BE2C (cell line): Measurements from ENCODE around the gene HECA.
A peak's percentile ranks its signal among the peaks of the same experiment; 100 is the strongest.

Experiments used
- DNase-seq: peaks from one replicate; pipeline ENCODE4 v3.0.0-alpha.2; 2020
- H3K27me3 ChIP-seq: fragments of 250-450 bp; sonication (Bioruptor Pico); 2 replicates; pipeline ENCODE4 v1.5.1; 2020; ENCODE audit warnings: mild to moderate bottlenecking
- H3K36me3 ChIP-seq: fragments of 250-450 bp; sonication (Bioruptor Pico); 2 replicates; pipeline ENCODE4 v1.5.1; 2020; ENCODE audit warnings: mild to moderate bottlenecking
- H3K4me1 ChIP-seq: fragments of 250-450 bp; sonication (Bioruptor Pico); 2 replicates; pipeline ENCODE4 v1.5.1; 2020
- H3K4me3 ChIP-seq: 2 replicates; pipeline ENCODE4 v1.5.1; 2011; ENCODE audit warnings: low read depth, low read length
- H3K9me3 ChIP-seq: fragments of 250-450 bp; sonication (Bioruptor Pico); 2 replicates; pipeline ENCODE4 v1.5.1; 2020
- TF ChIP-seq, protein P1 (sequence below): IDR thresholded peaks from 2 replicates; pipeline ENCODE4 v1.5.1; 2012; ENCODE audit warnings: mild to moderate bottlenecking, low read depth, low read length

HECA gene

GRCh38 chr6:139109558-139109957, 25.3 kb upstream of the HECA start:
- Histone ChIP-seq H3K36me3 (no peaks in the 10 kb centered on the region), H3K4me1 (no peaks in the 10 kb centered on the region), H3K4me3 (no peak overlapping the region), H3K9me3 (no peaks in the 10 kb centered on the region), H3K27me3 (no peaks in the 10 kb centered on the region)
- TF ChIP-seq, protein P1, sequence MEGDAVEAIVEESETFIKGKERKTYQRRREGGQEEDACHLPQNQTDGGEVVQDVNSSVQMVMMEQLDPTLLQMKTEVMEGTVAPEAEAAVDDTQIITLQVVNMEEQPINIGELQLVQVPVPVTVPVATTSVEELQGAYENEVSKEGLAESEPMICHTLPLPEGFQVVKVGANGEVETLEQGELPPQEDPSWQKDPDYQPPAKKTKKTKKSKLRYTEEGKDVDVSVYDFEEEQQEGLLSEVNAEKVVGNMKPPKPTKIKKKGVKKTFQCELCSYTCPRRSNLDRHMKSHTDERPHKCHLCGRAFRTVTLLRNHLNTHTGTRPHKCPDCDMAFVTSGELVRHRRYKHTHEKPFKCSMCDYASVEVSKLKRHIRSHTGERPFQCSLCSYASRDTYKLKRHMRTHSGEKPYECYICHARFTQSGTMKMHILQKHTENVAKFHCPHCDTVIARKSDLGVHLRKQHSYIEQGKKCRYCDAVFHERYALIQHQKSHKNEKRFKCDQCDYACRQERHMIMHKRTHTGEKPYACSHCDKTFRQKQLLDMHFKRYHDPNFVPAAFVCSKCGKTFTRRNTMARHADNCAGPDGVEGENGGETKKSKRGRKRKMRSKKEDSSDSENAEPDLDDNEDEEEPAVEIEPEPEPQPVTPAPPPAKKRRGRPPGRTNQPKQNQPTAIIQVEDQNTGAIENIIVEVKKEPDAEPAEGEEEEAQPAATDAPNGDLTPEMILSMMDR = peak; percentile 50
- DNase-seq = peak; percentile 25

DNA sequence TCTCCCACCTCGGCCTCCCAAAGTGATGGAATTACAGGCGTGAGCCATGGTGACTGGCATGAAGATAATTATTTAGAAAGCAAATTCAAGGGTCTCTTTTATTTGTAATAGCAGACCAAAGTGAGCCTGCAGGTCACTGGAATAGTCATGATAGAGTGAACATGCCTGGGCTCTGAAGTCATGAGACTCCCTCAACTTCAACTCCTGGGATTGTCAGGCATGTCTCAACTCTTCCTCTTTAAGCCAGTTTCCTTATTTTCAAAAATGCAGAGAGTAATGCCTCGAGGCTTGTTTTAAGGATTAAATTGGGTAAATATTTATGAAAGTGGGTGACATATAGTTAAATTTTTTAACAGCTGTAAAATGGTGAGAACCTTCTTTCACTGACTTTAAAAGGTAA, 22.7 kb upstream of the HECA start:
- H3K9me3 ChIP-seq = no peaks in the 10 kb centered on the region
- H3K4me1 ChIP-seq = no peaks in the 10 kb centered on the region
- TF ChIP-seq, protein P1 = no peak
- no peak overlapping the region for H3K4me3 ChIP-seq
- no peak for DNase-seq
- no peaks in the 10 kb centered on the region for H3K27me3 ChIP-seq
- H3K36me3 ChIP-seq = no peaks in the 10 kb centered on the region

DNA sequence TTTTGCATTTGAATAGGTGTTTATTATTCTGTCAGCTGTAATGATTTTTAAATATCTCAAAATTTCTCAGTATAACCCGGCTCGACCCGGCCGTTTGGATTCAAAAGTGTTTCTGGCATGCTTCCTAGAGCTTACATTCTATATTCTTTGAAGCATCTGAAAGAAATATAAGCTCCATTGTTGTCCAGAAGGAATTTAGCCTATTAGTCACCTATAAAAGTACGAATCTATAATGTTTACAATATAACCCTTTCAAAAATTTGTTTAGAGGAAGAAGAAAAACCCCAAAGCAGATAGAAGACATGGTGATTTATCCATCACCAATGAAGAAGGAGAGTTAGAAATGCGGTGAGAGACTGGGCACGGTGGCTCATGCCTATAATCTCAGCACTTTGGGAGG, 22.3 kb upstream of the HECA start:
- no peak for DNase-seq
- H3K36me3 ChIP-seq = no peaks in the 10 kb centered on the region
- TF ChIP-seq, protein P1 = no peak
- no peaks in the 10 kb centered on the region for H3K4me1 ChIP-seq
- no peaks in the 10 kb centered on the region for H3K9me3 ChIP-seq
- no peaks in the 10 kb centered on the region for H3K27me3 ChIP-seq
- no peak overlapping the region for H3K4me3 ChIP-seq

DNA sequence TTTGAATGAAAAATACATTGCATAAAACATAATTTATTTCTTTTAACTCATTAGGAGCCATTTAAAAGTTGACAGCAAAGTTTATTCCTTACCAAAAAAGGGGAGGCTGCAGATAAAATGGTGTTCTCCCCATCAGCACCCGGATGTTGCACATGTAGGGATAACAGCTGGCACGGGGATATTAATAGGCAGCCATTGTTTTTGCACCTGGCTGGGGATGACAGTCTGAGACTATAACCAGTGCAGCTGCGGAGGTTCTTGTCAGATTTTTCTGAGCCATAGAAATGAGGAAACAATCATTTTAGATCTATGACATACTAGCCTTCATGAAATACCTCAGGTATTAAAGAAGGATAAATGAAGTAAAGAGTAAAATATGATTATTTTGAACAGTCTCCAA, 20.1 kb upstream of the HECA start:
- Histone ChIP-seq H3K36me3 (no peaks in the 10 kb centered on the region), H3K4me1 (no peaks in the 10 kb centered on the region), H3K27me3 (no peaks in the 10 kb centered on the region), H3K4me3 (no peak overlapping the region), H3K9me3 (no peaks in the 10 kb centered on the region)
- no peak for DNase-seq
- TF ChIP-seq, protein P1 = no peak

- no peaks in the 10 kb centered on the region for H3K4me1 ChIP-seq
- no peaks in the 10 kb centered on the region for H3K27me3 ChIP-seq
- TF ChIP-seq, protein P1 = no peak
- H3K9me3 ChIP-seq = no peaks in the 10 kb centered on the region
- H3K36me3 ChIP-seq = no peaks in the 10 kb centered on the region
- no peak overlapping the region for H3K4me3 ChIP-seq
- no peak for DNase-seq
These were observed 18.7 kb upstream of the HECA start for GRCh38 chr6:139115989-139116758.

- TF ChIP-seq, protein P1 = no peak
- Histone ChIP-seq H3K36me3 (no peaks in the 10 kb centered on the region), H3K27me3 (no peaks in the 10 kb centered on the region), H3K4me3 (no peak overlapping the region), H3K9me3 (no peaks in the 10 kb centered on the region), H3K4me1 (no peaks in the 10 kb centered on the region)
- no peak for DNase-seq
These were observed 17.1 kb upstream of the HECA start for GRCh38 chr6:139117734-139118133.
